ENCODE results near the gene GPR179. TPM values are rescaled to one million over a fixed set of nuclear protein-coding genes. Genes with fewer than 3 reads are reported as not detected.
A peak's percentile ranks its signal among the peaks of the same experiment; 100 is the strongest.

The GPR179 gene
- total and polyA plus RNA-seq, 9 donors, result 0.02 to 0.15 (median 0.10) TPM; not detected in 1

DNA sequence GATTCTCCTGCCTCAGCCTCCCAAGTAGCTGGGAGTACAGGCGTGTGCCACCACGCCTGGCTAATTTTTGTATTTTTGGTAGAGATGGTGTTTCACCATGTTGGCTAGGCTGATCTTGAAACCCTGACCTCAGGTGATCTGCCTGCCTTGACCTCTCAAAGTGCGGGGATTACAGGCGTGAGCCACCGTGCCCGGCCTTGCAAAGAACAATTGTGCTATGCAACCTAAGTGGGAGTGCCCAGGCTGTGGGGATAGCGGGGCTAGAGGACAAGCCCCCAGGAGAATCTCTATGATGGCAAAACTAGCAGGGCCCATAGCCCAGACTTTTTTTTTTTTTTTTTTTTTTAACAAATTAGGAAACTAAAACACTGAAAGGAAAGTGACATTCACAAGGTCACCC is 2.0 kb upstream of the GPR179 start:
- intact Hi-C loops (cut with DNase I), result loop anchor here in 2 of 4 donors (5.0 to 10.0 kb wide), 3 partner anchors 72 to 319 kb away; no protein-coding TSS in a partner anchor
- DNase-seq, result no peak
- Histone ChIP-seq H3K27ac (no peak overlapping the region), H3K27me3 (no peaks in the 10 kb centered on the region), H3K4me3 (no peak overlapping the region), H3K9me3 (no peaks in the 10 kb centered on the region), H3K36me3 (no peaks in the 10 kb centered on the region), H3K4me1 (ENCODE audit: insufficient read depth) (no peaks in the 10 kb centered on the region)
- TF ChIP-seq EP300 (IDR thresholded peaks at IDR 0.05) (no peak), POLR2A (IDR thresholded peaks at IDR 0.05) (no peak)
- TF ChIP-seq, protein P1, sequence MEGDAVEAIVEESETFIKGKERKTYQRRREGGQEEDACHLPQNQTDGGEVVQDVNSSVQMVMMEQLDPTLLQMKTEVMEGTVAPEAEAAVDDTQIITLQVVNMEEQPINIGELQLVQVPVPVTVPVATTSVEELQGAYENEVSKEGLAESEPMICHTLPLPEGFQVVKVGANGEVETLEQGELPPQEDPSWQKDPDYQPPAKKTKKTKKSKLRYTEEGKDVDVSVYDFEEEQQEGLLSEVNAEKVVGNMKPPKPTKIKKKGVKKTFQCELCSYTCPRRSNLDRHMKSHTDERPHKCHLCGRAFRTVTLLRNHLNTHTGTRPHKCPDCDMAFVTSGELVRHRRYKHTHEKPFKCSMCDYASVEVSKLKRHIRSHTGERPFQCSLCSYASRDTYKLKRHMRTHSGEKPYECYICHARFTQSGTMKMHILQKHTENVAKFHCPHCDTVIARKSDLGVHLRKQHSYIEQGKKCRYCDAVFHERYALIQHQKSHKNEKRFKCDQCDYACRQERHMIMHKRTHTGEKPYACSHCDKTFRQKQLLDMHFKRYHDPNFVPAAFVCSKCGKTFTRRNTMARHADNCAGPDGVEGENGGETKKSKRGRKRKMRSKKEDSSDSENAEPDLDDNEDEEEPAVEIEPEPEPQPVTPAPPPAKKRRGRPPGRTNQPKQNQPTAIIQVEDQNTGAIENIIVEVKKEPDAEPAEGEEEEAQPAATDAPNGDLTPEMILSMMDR (IDR thresholded peaks at IDR 0.05), result no peak
- WGBS, 3 donors, result 90 to 95% (median 92%) methylated on average over 7 of the region's 7 CpGs

DNA sequence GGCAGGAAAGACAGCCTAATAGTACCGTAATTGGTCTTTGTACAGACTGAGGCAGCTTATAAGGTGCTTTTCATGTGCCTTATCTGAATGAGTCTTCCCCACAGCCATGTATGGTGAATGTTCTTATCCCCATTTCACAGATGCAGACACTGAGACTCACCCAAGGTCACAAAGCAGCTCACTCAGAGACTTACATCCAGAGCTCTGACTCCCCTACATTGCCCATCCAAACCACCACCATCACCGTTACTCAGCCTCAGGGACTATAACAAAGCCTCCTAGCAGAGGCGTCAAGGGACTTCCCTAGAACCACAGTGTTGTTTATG is 627 bp upstream of the GPR179 start:
- Histone ChIP-seq H3K4me1 (ENCODE audit: insufficient read depth) (no peaks in the 10 kb centered on the region), H3K27me3 (no peaks in the 10 kb centered on the region), H3K36me3 (no peaks in the 10 kb centered on the region), H3K4me3 (no peak overlapping the region), H3K27ac (no peak overlapping the region), H3K9me3 (no peaks in the 10 kb centered on the region)
- no peak for TF ChIP-seq EP300 (IDR thresholded peaks at IDR 0.05)
- TF ChIP-seq POLR2A (IDR thresholded peaks at IDR 0.05), result no peak
- TF ChIP-seq, protein P1 (IDR thresholded peaks at IDR 0.05), result no peak
- no peak for DNase-seq
- WGBS, 3 donors, result 65 to 85% (median 84%) methylated on average over 3 of the region's 3 CpGs
- intact Hi-C loops (cut with DNase I), result loop anchor here in 1 of 4 donors (10.0 kb wide), 2 partner anchors 140 to 320 kb away; no protein-coding TSS in a partner anchor

DNA sequence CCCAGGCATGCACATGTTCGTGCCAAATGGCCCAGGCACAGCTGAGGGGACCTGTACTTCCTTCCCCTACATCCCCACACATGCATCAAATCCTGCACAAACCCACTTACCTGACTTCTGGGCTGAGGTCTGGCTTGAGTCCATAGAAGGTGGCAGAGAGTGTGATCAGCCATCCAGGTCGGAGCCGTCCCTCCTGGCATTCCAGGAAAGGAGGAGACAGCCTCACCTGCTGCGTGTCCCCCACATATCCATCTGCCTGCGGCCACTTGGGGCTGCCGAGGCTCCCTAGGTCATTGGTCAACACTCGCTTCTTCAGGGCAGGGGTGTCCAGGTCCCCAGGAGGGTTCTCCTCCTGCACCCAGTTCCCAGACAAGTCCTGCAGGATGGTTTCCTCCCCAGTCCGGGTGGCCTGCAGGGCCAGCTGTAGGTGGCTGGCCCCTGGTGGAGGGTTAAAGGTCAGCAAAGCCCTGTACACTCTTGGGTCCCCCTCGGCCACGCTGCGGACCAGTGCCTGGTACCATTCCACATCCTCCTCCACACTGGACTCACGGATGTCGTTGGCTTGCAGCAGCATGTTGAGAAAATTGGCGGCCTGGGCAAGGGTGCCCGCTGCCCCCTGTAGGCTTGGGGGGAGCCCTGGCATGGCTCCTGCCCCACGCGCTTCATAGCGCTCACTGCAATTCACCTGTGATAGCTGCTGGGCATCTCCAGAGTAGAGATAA is 709 bp downstream of the GPR179 start:
- DNase-seq, result peak in 1 of 5 donors; percentile 24
- Histone ChIP-seq H3K4me1 (ENCODE audit: insufficient read depth) (no peaks in the 10 kb centered on the region), H3K27ac (no peak overlapping the region), H3K27me3 (no peaks in the 10 kb centered on the region), H3K9me3 (no peaks in the 10 kb centered on the region), H3K36me3 (no peaks in the 10 kb centered on the region), H3K4me3 (no peak overlapping the region)
- intact Hi-C loops (cut with DNase I), result loop anchor here in 1 of 4 donors (10.0 kb wide), 2 partner anchors 142 to 322 kb away; no protein-coding TSS in a partner anchor
- TF ChIP-seq, protein P1 (IDR thresholded peaks at IDR 0.05), result no peak
- no peak for TF ChIP-seq POLR2A (IDR thresholded peaks at IDR 0.05)
- no peak for TF ChIP-seq EP300 (IDR thresholded peaks at IDR 0.05)
- 79 to 84% (median 80%) methylated on average over 12 to 18 of the region's 18 CpGs for WGBS, 3 donors

DNA sequence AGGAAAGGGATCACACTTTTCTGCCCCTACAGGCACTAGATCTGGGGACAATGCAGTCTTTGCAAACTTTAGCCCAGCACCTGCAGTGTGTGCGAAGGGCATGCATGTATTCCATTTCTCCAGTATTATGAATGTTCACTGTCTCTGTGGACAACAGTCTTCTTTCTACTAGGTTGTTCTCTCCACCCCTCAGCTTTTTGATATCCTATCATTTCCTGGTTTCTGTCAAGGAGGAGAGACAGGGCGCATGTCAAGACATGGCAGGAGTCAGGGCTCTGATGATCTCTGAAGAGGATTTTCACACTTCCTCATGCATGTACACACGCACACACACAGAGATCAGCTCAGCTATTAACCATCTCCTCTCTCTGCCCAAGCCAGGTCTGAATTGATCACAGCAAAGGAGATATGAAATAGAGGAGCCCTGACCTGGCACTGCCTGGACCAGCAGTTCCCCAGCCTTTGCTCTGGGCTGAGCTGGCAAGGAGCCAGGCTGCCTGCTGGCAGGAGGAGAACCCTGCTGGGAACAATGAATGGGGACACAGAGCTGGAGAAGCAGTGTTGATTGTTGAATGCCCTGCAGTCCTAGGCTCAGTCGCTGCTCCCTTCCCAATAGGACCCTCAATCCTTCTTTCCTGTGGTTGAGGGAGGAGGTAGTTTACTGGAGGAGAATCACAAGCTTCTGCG is 2.6 kb downstream of the GPR179 start:
- 66 to 74% (median 67%) methylated on average over 5 of the region's 5 CpGs for WGBS, 3 donors
- Histone ChIP-seq H3K4me1 (ENCODE audit: insufficient read depth) (no peaks in the 10 kb centered on the region), H3K27ac (no peak overlapping the region), H3K4me3 (no peak overlapping the region), H3K36me3 (no peaks in the 10 kb centered on the region), H3K27me3 (no peaks in the 10 kb centered on the region), H3K9me3 (no peaks in the 10 kb centered on the region)
- peak in 2 of 5 donors; percentile 38 to 57 for DNase-seq
- intact Hi-C loops (cut with DNase I), result loop anchor here in 1 of 4 donors (10.0 kb wide), 2 partner anchors 144 to 324 kb away; no protein-coding TSS in a partner anchor
- no peak for TF ChIP-seq EP300 (IDR thresholded peaks at IDR 0.05)
- TF ChIP-seq, protein P1 (IDR thresholded peaks at IDR 0.05), result no peak
- no peak for TF ChIP-seq POLR2A (IDR thresholded peaks at IDR 0.05)

Measured in ovary (tissue), 9 donors.